Mammary epithelial cell (primary cell): ENCODE data around the gene MUC2.

Experiments used
- EZH2 ChIP-seq: IDR thresholded peaks from 2 replicates; pipeline ENCODE4 v1.6.1; 2012; ENCODE audit warnings: low read length, inconsistent platforms, borderline replicate concordance
- TF ChIP-seq, protein P1 (sequence below), 2 donors: IDR thresholded peaks in 1 of 2; conservative IDR thresholded peaks in 1 of 2; 2 replicates each; pipeline ENCODE4 v1.5.1; 2011 to 2012; ENCODE audit warnings: inconsistent platforms in 2 of 2, low read length in 2 of 2, mild to moderate bottlenecking in 2 of 2, control low read depth in 1 of 2, low read depth in 1 of 2; ENCODE audit not compliant: insufficient read depth in 1 of 2; ENCODE audit errors: extremely low read depth in 1 of 2

DNA sequence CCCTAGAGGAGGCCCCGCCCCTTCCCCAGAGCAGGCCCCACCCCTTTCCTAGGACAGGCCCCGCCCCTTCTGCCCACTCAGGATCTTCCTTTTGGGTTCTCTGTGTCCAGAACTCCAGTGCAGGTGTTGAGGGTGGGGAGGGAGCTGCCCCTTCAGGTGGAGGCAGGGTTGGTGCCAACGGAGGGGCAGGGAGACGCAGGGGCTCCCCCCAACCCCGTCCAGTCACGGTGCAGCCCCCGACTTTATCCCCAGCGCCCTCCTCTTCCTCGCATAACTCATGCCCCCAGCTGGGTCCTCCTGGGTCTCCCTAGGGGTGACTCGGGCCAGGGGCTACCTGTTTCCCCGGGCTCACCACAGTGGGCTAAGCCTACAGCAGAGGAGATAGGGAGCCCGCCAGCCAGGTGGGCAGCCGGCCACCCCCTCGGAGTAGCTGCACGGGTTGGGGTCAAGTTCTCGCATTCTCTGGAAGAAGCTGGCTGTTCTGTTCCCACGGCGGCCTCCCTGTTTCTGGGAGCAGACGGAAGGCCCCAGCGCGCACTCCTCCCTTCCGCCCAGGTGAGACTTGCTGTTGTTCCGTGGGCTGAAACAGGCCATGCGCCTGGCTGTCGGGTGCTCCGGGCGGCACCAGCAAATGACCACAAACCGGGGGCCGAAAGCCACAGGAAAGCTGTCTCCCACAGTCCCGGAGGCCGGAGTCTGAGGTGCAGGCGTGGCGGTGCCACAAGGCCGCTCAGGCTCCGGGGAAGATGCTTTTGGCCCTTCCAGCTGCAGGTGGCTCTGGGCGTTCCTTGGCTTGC lies 38.9 kb downstream of the MUC2 start:
- TF ChIP-seq, protein P1, sequence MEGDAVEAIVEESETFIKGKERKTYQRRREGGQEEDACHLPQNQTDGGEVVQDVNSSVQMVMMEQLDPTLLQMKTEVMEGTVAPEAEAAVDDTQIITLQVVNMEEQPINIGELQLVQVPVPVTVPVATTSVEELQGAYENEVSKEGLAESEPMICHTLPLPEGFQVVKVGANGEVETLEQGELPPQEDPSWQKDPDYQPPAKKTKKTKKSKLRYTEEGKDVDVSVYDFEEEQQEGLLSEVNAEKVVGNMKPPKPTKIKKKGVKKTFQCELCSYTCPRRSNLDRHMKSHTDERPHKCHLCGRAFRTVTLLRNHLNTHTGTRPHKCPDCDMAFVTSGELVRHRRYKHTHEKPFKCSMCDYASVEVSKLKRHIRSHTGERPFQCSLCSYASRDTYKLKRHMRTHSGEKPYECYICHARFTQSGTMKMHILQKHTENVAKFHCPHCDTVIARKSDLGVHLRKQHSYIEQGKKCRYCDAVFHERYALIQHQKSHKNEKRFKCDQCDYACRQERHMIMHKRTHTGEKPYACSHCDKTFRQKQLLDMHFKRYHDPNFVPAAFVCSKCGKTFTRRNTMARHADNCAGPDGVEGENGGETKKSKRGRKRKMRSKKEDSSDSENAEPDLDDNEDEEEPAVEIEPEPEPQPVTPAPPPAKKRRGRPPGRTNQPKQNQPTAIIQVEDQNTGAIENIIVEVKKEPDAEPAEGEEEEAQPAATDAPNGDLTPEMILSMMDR (conservative IDR thresholded peaks at IDR 0.05 in 1 of 2, IDR thresholded peaks at IDR 0.05 in 1 of 2; ENCODE audit: extremely low read depth in 1 of 2, insufficient read depth in 1 of 2, low read depth in 1 of 2, low read length in 2 of 2): no peak
- TF ChIP-seq EZH2: no peak
